Stimulated activated CD4-positive, alpha-beta T cell treated with anti-CD3 and anti-CD28 coated beads, Interleukin-4, amount 100 ng/mL, for 4 hours (primary cell): Measurements from ENCODE around the gene GET3.
"Not testable (repeated sequence)": the region's sequence is repeated elsewhere in the genome, so short reads cannot be mapped to it uniquely, and the experiment has no call there.

Experiments
- DNase-seq, 2 experiments: peaks; one replicate each; pipeline ENCODE4 v3.0.0-alpha.2; 2020

GET3 gene

GRCh38 chr19:12720296-12720695 is 17.0 kb upstream of the GET3 start:
- no peak for DNase-seq

GRCh38 chr19:12720851-12721655 is 16.2 kb upstream of the GET3 start:
- no peak for DNase-seq

GRCh38 chr19:12721656-12722565 is 15.4 kb upstream of the GET3 start:
- peak; percentile 37 to 52 for DNase-seq

GRCh38 chr19:12722566-12723380 is 14.5 kb upstream of the GET3 start:
- peak; percentile 81 to 94 for DNase-seq

- no peak for DNase-seq
These were observed 14.0 kb upstream of the GET3 start for GRCh38 chr19:12723381-12723640.

GRCh38 chr19:12723641-12724426 is 13.5 kb upstream of the GET3 start, which contains the start of gene TNPO2:
Gene TNPO2 (minus strand): TSS chr19:12723932. CDS start chr19:12720977, 2,955 bp downstream.
- peak; percentile 74 for DNase-seq

GRCh38 chr19:12725612-12726011 is 11.7 kb upstream of the GET3 start:
- DNase-seq = not testable (repeated sequence)

GRCh38 chr19:12726988-12727316 is 10.3 kb upstream of the GET3 start:
- DNase-seq = no peak

GRCh38 chr19:12727745-12728433 is 9.4 kb upstream of the GET3 start:
- no peak for DNase-seq

- DNase-seq = no peak
These were observed 7.2 kb upstream of the GET3 start for GRCh38 chr19:12730064-12730463.

GRCh38 chr19:12731337-12731736 is 6.0 kb upstream of the GET3 start:
- no peak for DNase-seq

GRCh38 chr19:12733369-12734214 is 3.7 kb upstream of the GET3 start:
- peak; percentile 45 to 57 for DNase-seq

- DNase-seq = no peak
These were observed 596 bp downstream of the GET3 start for GRCh38 chr19:12737835-12738351.

GRCh38 chr19:12745166-12745897 is 8.0 kb downstream of the GET3 start:
- DNase-seq = no peak

GRCh38 chr19:12748489-12748888 is 11.2 kb downstream of the GET3 start:
- no peak for DNase-seq

GRCh38 chr19:12749938-12750521 is 12.7 kb downstream of the GET3 start:
- no peak for DNase-seq

- no peak for DNase-seq
These were observed 13.6 kb downstream of the GET3 start for GRCh38 chr19:12750851-12751250.

GRCh38 chr19:12751635-12752034 is 14.3 kb downstream of the GET3 start, which contains the start of gene BEST2:
Gene BEST2 (plus strand): TSS chr19:12751791. CDS start chr19:12752593, 802 bp downstream.
- no peak for DNase-seq

GRCh38 chr19:12752056-12752781 is 14.9 kb downstream of the GET3 start:
- DNase-seq = no peak
